ENCODE measurements around the gene TFE3. TPM values are rescaled to one million over a fixed set of nuclear protein-coding genes. Genes with fewer than 3 reads are reported as not detected.

Gene TFE3
- polyA plus RNA-seq, 3 donors = 12.8 to 41.2 (median 22.0) TPM

DNA sequence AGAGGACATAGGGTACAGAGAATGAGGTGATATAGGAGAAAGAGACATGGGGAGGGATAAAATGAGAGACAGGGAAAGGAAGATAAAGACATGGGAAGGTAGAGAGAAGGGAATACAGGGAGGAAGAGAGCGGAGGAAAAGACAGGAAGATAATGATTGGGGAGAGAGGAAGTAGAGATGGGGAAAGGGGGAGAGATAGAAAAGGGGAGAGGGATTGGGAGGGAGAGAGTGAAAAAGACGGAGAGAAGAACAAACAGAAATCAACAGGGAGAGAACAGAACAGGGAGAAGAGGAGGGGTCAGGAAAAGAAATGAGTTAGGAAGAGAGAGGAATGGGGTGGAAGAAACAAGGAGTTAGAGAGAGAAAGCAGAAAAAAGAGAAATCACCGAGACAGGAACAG is 45.7 kb downstream of the TFE3 start:
- no peak for TF ChIP-seq CTCF (IDR thresholded peaks at IDR 0.05)
- no peak overlapping the region for H3K4me2 ChIP-seq (replicated peaks; ENCODE audit: extremely low read depth, low read length, poor library complexity, severe bottlenecking)
- peaks cover 29% of the 10 kb centered on the region for H4K20me1 ChIP-seq (ENCODE audit: insufficient read depth, low read length)
- H3K4me3 ChIP-seq (replicated peaks in 1 of 3; ENCODE audit: low read depth in 2 of 3, low read length in 3 of 3) = no peak overlapping the region
- intact Hi-C loops (cut with micrococcal nuclease) = no loop called here
- H2AFZ ChIP-seq (ENCODE audit: insufficient read depth, low read depth, low read length, poor library complexity, severe bottlenecking) = no peak overlapping the region
- WGBS (ENCODE audit: insufficient coverage) = 82% methylated on average over 2 of the region's 3 CpGs
- H3K36me3 Mint-ChIP-seq = peaks cover 51 to 64% of the 10 kb centered on the region in 2 donors
- H3K27me3 Mint-ChIP-seq (ENCODE audit: low read depth in 3 of 3) = peaks cover 0 to 7% (median 0%) of the 10 kb centered on the region in 3 donors
- H3K9me3 ChIP-seq (replicated peaks in 1 of 2; ENCODE audit: control insufficient read depth in 1 of 2, insufficient read depth in 1 of 2, low read length in 2 of 2) = peaks cover 0 to 8% of the 10 kb centered on the region in 2 donors
- H3K79me2 ChIP-seq (ENCODE audit: insufficient read depth, low read length) = peaks cover 40% of the 10 kb centered on the region
- H3K27ac ChIP-seq (ENCODE audit: low read depth in 1 of 2, low read length in 2 of 2) = no peak overlapping the region
- peaks cover 0 to 11% (median 0%) of the 10 kb centered on the region in 7 donors for H3K9me3 Mint-ChIP-seq
- peaks cover 20% of the 10 kb centered on the region for H3K4me1 Mint-ChIP-seq
- no peak overlapping the region for H3K4me3 Mint-ChIP-seq
- H3K9ac ChIP-seq (ENCODE audit: insufficient read depth, low read length, poor library complexity, severe bottlenecking) = no peak overlapping the region
- peak overlapping the region in 4 of 7 donors; percentile 20 to 69 (median 44) for H3K27ac Mint-ChIP-seq
- peaks cover 44 to 68% of the 10 kb centered on the region in 2 donors for H3K36me3 ChIP-seq (replicated peaks in 1 of 2; ENCODE audit: control insufficient read depth in 1 of 2, insufficient read depth in 2 of 2, low read length in 2 of 2)
- no peak for DNase-seq
- H3K4me1 ChIP-seq (ENCODE audit: control insufficient read depth in 1 of 2, insufficient read depth in 2 of 2, low read length in 2 of 2) = peaks cover 9 to 10% of the 10 kb centered on the region in 2 donors
- H3K27me3 ChIP-seq (ENCODE audit: control insufficient read depth in 2 of 2, insufficient read depth in 2 of 2, low read length in 2 of 2) = no peaks in the 10 kb centered on the region

- Histone ChIP-seq H3K27me3 (ENCODE audit: control insufficient read depth in 2 of 2, insufficient read depth in 2 of 2, low read length in 2 of 2) (no peaks in the 10 kb centered on the region), H3K4me1 (ENCODE audit: control insufficient read depth in 1 of 2, insufficient read depth in 2 of 2, low read length in 2 of 2) (peaks cover 9 to 10% of the 10 kb centered on the region in 2 donors), H3K27ac (ENCODE audit: low read depth in 1 of 2, low read length in 2 of 2) (no peak overlapping the region), H3K4me3 (replicated peaks in 1 of 3; ENCODE audit: low read depth in 2 of 3, low read length in 3 of 3) (no peak overlapping the region), H3K4me2 (replicated peaks; ENCODE audit: extremely low read depth, low read length, poor library complexity, severe bottlenecking) (no peak overlapping the region), H3K9me3 (replicated peaks in 1 of 2; ENCODE audit: control insufficient read depth in 1 of 2, insufficient read depth in 1 of 2, low read length in 2 of 2) (peaks cover 0 to 4% of the 10 kb centered on the region in 2 donors), H2AFZ (ENCODE audit: insufficient read depth, low read depth, low read length, poor library complexity, severe bottlenecking) (no peak overlapping the region), H3K79me2 (ENCODE audit: insufficient read depth, low read length) (peaks cover 39% of the 10 kb centered on the region), H4K20me1 (ENCODE audit: insufficient read depth, low read length) (peaks cover 29% of the 10 kb centered on the region), H3K9ac (ENCODE audit: insufficient read depth, low read length, poor library complexity, severe bottlenecking) (no peak overlapping the region), H3K36me3 (replicated peaks in 1 of 2; ENCODE audit: control insufficient read depth in 1 of 2, insufficient read depth in 2 of 2, low read length in 2 of 2) (peaks cover 49 to 73% of the 10 kb centered on the region in 2 donors)
- Mint-ChIP-seq H3K36me3 (peaks cover 54 to 68% of the 10 kb centered on the region in 2 donors), H3K9me3 (peaks cover 0 to 9% (median 0%) of the 10 kb centered on the region in 7 donors), H3K4me1 (peaks cover 20% of the 10 kb centered on the region), H3K27me3 (ENCODE audit: low read depth in 3 of 3) (peaks cover 0 to 7% (median 0%) of the 10 kb centered on the region in 3 donors), H3K4me3 (no peak overlapping the region), H3K27ac (peak overlapping the region in 1 of 7 donors; percentile 41)
- 97% methylated on average over 4 of the region's 6 CpGs for WGBS (ENCODE audit: insufficient coverage)
- no peak for TF ChIP-seq CTCF (IDR thresholded peaks at IDR 0.05)
- intact Hi-C loops (cut with micrococcal nuclease) = no loop called here
- DNase-seq = no peak
Measured at GRCh38 chrX:48996969-48997368, 46.2 kb downstream of the TFE3 start.
